HG03097 (cell line): ENCODE measurements around the gene IKZF1.

ENCODE experiments used
- ATAC-seq: cut with Tn5 transposase; IDR thresholded peaks from one replicate; pipeline ENCODE4 v1.9.1; 2021; ENCODE audit not compliant: unreplicated experiment, low FRiP score

IKZF1 gene

DNA sequence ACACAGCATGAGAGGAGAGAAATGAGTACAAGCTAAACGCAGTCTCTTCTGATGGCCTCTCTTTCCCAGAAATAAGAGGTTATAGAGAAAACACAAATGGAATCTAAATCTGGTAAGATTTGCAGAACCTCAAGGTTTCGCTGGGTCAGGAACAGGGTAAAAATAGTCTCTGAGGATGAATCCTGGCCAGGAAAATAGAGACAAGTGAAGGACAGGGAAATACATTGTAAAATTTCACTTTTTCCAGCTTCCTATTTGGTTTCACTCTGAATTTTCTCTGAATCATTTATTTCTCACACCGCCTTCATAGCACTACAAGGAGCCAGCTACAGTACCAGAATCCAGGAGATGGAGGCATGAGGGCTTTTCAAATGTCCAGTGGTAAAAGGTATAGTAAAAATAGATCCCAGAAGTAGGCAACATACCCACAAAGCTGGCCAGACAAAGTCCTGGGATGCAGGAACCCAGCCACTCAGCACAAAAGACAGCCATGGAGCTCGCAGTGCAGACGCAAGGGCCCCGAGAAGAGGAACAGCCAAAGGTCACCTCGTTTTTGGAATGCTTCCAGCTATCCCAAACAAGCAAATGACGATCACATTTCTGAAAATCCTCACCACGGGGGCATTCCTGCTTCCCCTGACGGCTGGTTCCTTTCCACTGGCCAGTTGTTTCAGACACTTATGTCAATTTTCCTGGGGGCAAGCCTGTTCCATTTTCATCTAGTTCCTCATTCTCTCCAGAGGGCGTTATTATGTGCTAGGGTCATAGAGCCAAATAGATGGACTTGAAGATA is 21.5 kb upstream of the IKZF1 start:
- ATAC-seq = no peak

DNA sequence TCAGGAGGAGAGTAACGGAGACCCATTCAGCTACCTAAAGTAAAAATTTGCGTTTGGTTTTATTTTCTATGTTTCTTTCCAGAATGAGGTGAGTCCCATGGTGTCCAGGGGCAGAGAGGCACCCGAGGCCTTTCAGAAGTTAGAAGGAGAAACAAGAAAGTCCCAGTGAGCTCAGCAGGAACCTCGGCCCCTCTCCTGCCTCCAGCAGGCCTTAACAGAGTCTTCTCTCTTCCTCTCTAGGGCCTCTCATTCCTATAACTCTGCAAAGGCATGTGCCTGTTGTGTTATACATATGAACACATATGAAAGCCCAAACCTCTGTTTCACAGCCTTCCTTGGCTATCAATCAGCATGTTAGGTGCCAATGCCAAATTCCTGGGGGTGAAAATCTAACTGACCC is 20.8 kb upstream of the IKZF1 start:
- no peak for ATAC-seq

DNA sequence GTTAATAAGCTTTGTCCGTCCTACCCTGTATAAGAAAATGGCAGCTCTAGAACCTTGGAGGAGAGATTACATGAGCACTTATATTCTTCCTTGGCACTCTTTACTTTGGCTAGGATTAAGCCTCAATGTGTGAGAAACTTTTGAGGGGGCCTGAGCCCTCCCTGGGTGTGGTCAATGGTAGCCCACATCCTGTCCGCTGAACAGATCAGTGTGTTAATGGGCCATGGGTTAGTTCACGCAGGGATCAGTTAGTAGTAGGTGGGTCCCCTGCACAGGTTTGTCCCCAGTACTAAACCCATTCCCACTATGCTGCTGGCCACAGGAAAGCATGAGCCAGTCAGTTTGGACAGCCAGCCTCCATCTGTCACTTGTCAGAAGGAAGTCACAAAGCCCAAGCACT is 20.2 kb upstream of the IKZF1 start:
- ATAC-seq = no peak

DNA sequence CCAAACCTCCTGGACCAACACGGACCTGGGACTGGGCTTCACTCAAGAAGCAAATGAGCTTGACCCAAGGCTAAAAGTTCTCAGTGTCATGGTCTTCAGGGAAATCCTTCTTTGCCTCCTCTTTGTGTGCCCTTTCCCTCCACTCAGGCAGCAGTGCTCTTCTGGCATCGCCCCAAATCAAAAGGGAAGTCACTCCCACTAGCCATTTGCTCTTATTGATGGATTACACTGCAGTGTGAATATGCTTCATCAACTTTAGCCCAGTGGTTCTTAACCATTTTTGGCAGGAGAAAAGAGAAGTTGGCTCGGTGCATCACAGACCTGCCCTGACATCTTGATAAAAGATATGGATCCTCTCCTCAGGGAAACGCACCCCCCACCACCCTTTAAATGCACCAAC is 19.2 kb upstream of the IKZF1 start:
- no peak for ATAC-seq

DNA sequence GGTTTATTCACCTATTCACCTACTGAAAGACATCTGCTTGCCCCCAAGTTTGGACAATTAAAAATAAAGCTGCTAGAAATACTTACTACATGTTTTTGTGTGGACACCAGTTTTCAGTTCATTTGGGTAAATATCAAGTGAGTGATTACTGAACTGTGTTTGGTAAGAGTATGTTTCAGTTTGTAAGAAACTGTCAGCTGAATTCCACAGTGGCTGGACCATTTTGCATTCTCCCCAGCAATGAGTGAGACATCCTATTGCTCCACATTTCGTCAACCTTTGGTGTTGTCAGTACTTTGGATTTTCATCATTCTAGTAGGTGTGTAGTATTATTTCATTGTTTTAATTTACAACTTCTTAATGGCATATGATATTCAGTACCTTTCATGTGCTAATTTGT is 17.4 kb upstream of the IKZF1 start:
- no peak for ATAC-seq

DNA sequence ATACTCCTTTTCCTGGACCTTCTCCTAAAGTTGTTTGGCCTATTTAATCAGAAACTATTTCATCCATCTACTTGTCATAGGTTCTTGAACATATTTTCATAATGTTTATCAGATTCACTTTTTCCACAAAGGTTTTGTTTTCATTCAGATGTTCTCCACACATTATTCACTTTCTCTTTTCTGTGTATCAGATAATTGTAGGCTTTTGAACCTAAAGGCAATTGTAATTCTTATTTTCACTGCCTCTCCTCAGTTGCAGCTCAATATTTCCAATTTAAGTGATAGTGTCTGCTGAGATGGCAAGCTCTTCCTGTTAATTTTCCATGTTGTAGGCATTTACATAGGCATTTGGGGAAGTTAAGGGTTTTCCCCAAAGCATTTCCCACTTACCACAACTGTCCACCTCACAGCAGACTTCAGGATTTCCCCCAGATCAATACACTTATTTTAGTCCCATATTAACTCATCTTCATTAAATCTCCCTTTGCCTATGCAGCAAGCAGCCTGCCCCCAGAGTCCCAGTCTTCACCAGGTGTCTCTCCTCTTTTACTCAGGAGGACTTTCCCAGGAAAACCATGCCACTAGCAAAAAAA is 12.3 kb upstream of the IKZF1 start:
- ATAC-seq = no peak

DNA sequence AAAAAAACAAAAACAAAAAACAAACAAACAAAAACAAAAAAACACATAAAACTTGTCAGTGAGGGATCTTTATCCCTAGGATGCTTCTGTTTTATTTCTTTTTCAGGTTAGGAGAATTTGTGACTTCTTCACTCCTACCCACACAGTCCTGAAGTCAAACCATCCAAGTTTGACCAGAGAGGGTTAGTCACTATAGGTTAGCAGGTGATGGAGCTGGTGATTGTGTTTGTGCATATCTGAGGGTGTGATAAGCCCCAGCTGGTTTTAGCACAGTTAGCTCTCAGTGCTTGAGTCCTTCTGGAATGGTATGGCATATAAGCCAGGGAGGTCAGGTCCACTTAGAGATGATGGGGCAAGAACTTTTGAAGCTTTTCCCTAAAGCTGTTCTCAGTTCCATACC is 11.8 kb upstream of the IKZF1 start:
- no peak for ATAC-seq

DNA sequence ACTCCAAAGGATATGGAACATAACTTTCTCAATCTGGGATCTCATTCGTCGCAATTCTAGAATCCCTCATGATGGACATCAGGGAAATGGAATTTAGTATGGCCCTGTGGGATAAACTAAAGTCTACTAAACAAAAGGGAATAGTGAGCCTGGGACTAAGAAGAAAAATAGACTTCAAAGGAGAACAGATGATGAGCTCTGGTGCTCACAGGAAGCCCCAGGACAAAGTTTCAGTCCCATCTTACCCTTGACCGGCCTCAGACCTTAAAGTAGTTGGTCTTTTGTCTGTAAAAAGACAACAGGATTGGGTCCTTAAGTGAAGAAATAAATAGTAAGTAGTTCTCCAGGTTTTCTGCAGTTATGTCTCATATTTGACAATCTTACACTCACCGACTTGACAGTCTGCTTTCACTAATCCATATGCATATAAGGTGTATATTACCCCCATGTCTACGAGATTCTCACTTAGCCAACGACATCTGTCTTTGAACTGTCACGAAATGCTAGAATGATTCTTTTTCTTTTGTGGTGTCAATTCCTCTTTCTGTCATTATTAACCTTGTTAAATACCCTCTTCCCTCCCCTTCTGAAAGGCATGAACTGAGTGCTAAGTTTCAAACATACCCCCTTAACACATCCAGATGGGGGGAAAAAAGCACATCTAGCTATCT is 10.9 kb upstream of the IKZF1 start:
- peak; percentile 65 for ATAC-seq

DNA sequence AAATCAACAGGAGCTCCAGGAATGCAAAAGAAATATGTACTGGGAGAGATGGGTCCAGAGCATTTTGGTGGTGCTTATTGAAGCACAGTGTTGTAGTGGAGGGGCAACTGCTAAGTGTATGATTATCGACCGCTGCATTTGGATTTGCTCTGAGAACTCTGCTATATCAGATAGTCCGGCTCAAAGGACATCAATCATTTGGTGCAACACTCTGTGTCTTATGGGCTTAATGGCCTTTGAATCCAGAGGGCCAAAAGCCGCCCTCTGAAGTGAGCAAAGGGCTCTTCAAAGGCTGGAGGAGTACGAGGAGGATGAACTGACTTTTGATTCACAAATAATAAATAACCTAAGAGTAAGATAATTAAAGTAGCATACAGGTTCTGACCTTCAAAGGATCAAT is 9.4 kb upstream of the IKZF1 start:
- ATAC-seq = no peak

DNA sequence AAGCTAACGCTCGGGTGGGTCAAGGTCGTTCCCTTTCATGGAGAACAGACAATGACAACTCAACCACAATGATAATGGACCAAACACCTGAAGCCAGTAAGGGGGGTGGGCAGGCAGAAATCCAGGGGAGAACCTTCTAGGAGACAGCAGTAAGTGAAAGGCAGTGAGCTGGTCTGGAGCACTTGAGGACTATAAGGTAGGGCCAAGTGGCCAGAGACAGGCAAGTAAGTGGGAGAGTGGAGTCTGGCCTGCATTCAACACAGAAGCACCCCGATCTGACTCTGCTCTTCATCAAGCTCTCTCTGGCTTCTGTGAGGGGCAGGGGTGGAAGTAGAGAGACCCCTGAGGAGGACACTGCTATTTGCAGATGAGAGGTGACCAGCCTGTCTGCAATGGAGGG is 7.7 kb upstream of the IKZF1 start:
- no peak for ATAC-seq

DNA sequence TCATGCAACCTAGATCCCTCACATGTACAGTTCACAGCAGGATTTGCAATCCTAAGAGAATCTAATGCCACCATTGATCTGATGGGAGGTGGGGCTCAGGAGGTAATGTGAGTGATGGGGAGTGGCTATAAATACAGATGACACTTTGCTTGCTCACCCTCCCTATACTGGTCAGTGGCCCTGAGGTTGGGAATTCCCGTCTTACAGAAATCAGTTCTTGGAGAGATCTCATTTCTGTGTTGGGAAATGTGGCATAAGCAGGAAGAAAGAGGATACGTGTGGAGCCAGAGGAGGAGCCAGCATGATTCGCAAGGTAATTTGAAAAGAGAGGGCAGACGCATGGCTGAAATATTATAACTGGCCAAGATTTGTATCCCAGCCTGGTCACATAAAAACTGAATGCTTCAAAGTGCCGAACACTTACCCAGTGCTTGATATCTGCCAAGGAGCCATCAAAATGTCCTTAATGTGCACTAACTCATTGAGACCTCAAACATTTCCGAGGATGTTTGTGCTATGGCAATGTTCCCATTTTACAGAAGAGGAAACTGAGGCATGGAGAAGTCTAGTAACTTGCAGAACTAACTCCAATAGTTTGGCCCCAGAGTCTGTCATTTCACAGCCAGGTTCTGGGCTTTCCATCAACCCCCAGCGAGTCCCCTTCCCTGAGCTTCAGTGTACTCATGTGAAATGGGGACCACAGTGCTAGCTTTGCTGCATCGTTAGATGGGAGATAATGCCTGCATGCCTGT is 5.5 kb upstream of the IKZF1 start:
- ATAC-seq = no peak

DNA sequence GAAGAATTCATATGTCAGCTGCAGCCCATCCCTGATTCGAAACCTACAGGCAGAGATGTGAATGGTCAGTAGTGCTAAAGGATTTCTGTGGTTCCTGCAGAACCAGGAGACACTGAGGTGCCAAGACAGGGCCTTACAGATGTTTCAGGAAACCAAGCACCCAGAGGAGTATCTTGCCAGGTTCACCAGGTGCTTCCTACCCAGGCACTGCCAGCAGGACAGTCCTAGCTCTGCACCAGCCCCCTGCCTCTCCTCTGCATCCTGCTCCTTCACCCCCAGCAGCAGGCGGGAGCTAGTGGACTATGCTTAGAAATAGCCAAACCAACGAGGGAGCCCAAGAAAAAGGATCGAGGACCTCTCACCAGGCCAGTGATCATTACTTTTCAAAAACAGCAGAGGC is 4.2 kb upstream of the IKZF1 start:
- no peak for ATAC-seq

DNA sequence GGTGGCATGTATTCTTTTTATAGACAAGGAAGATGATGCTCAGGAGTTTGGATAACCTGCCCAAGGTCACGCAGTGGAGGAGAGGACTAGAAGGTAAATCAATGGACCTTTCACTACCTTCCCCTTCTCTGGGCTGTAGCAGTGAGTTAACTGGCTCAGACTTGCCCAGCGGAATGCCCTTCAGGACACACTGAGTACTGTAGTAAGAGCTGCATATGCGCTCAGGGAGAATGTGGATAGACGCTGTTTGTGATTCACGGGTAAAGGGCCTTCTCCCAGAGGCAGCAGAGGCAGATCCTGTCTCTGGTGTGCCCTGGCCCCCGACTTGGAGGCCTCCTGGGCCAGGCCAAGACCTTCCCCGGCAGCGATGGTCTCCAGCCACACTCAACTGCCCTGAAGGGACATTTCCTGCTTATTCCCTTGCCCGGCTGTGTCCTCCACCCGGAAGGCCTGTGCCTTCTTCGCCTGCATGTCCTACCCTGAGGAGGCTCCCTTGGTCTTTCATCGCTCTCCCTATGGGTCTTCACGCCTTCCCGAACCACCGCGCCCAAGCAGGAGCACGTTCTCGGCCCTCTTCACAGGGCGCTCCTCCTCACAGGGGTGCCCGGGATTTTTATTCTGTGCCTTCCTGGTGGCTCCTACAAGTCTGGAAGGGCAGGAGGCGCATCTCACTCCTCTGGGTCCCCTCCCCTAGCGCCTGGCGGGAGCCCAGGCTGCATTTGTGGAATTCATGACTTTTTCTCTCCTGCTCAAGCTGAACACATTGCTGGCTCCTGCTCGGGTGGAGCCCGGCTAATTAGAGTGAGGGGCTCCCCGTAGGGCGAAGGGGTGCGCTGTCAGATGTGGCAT is 1.8 kb upstream of the IKZF1 start:
- ATAC-seq = no peak

DNA sequence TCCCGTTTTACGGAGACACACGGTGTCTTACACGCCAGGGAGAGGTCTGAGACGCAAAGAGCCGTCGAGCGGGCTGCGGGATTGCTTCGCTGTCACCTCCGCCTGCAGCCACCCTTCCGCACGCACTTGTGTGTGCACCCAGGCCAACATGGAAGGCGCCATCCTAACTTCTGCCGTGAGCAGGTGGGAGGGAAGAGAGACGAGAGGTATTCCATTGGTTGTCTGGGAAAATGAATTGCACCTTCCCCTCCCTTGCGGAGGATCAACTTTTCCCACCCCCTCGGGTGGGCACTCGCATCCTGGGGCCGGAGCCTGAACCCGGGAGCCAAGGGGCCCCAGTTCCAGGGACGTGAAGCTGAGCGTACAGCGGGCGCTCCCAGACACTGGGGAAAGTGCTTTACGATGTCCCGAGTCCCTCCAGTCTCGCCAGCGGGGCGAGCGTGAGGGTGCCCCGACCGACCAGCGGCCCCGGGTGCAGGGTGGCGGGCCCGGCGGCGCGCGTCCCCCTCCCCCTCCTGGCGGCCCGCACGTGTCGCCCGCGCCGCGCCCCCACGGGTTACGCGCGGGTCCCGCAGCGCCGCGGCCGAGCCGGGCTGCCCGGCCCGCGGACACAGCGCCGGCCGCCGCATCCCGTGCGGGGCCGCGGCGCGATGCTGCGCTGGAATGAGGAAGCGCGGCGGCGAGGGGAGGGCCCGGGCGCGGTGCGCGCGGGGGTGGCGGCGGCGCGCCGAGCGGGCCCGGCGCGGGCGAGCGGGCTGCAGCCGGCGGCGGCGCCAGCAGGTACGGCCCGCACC is 984 bp upstream of the IKZF1 start:
- no peak for ATAC-seq

DNA sequence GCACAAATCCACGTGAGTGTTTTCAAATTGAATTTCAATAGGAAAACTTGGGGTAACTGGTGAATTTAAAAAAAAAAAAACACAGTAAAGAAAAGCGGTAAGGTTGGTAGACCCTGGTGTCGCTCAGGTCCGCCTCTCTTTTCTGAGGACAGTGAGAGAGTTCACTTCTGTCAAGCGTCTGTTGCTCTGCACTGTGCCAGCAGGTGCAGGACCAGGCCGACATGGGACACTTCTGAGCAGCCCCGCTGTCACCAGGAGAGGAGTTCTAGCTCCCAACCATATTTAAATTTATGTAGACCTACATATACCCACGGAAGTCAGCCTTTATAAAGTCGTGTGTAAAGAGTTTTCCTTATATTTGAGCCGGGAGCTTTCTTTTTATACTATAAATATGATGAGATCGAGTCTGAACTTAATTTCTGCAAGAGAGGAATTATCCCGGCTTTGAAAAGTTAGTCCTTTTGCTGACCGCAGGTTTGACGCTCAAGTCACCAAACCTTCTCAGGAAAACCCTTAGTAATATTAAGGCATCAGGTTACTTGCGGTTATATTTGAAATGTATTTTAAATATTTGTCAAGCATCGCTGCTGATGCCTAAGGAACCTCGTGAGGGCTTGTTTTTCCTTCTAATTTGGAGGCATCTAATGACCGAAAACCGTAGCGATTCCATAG is 531 bp downstream of the IKZF1 start:
- peak; percentile 45 for ATAC-seq

DNA sequence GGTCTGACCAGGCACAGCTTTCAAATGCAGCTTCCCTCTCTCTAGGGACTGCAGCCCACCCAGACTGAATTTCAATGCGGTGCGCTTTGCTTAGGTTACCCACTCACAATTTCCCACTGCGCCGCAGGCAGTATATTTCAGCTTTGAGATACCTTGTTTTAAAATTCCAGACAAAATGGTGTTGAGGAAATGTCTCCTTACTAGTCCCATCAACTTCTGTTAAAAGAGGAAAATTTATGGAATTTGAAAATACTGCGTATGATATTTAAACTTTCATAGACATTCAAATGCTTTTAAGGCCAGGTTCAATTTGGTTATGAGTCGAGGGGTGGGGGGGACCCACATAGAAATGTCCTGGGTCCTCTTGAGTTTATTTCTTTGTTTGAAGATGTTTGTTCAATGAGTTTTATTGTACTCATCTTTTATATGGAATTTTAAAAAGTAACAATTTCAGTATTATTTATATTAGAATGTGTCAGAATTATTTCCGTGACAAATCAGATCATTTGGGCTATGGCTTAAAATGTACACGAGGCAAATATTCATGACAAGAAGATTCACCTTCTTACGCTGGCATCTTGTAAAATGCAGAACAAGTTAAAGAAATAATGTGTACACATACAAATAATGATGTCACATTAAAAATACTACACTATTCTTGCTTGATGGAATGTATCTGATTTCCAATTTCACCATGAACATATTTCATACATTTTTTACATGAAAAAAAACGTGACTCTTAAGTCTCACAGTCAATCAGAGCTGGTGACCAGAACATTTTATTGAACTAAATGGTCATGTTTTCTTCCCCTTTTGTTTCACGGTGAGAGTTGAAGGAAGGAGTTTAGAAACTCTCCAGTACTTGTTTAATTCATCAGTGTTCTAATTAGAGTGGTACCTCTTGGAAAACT is 1.3 kb downstream of the IKZF1 start:
- no peak for ATAC-seq

DNA sequence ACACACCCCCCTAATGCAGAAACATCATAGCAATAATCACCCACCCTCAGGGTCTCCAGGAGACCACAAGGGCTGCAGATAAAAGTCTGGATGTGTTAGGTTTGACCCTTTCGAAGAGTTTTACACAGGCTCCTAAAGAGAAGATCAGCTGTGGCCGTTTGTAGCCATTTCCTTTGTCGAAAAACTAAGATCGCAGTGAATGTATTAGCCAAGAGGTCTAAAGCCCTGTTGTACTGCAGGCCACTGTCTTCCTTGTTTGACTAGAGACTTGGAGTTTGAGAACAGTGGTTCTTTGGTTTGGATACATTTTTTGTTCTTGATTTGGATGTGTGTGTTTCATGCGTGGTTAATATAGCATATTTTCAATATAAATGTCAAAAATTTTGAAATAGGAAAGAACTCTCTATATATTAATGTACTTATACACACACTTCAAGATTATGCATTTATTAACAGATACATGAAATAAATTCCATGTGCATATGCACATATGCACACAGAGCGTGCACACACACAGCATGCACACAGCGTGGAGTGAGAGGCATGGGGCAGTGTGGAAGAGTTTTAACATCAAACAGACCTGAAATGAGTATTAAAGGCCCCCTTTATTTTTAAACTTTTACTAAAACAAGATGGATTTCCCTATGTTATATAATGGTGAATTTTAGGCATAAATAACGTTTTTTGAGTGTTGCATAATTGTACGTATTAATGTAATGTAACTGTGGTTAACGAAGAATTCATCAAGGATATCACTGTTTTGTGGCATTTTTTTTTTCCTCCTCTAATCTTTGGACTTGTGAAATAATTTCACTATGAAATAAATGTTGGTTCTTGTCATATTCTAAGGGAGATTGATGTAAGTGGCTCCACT is 2.2 kb downstream of the IKZF1 start:
- no peak for ATAC-seq
